HCT116 (cell line): Measurements from ENCODE around the gene ACHE. TPM values are rescaled to one million over a fixed set of nuclear protein-coding genes. Genes with fewer than 3 reads are reported as not detected.
A peak's percentile ranks its signal among the peaks of the same experiment; 100 is the strongest.

Experiments
- ATAC-seq: fragments of 200-7000 bp; cut with Tn5 transposase; 2 replicates; pipeline ENCODE4 v1.9.1; 2020; ENCODE audit warnings: mild to moderate bottlenecking, moderate library complexity
- BruUV-seq: library from RNA; stranded (reverse); fragments of 400-500 nt; replicated peaks from 2 replicates; lab custom pipeline; 2021; lab: Mats Ljungman, UMichigan
- CTCF ChIA-PET: fragments of 300-600 bp; sonication (Branson Sonifier 250); formaldehyde crosslinking; loops from one replicate; lab custom pipeline; 2021; ENCODE audit warnings: antibody characterized with exemption; lab: Charles Lee
- POLR2A ChIA-PET: fragments of 300-600, 350-600 bp; sonication (Branson Sonifier 250); formaldehyde crosslinking; loops from one replicate; lab custom pipeline; 2021; ENCODE audit warnings: antibody characterized with exemption; lab: Charles Lee
- RAD21 ChIA-PET, 2 experiments: fragments of 300-600 bp; sonication (Branson Sonifier 250); formaldehyde crosslinking; loops; one replicate each; lab custom pipeline; 2023; ENCODE audit warnings: low total read pairs in 2 of 2; ENCODE audit not compliant: uncharacterized antibody in 2 of 2, unreplicated experiment in 2 of 2, low non-redundant PET in 1 of 2; lab: Charles Lee
- DNase-seq: peaks from one replicate; pipeline ENCODE4 v3.0.0-alpha.2; 2010; ENCODE audit warnings: low read depth, low spot score
- H2AFZ ChIP-seq: fragments of 200-600 bp; shearing (Covaris generic), sonication (generic); 2 replicates; pipeline ENCODE4 v1.6.1; 2017; ENCODE audit warnings: low read depth, mixed run types, mixed read lengths, antibody characterized with exemption, low read length; ENCODE audit not compliant: poor library complexity, severe bottlenecking
- H3K27ac ChIP-seq: 2 replicates; pipeline ENCODE4 v1.5.1; 2012; ENCODE audit warnings: low read depth, low read length
- H3K27me3 ChIP-seq: fragments of 200-600 bp; sonication (generic); 2 replicates; pipeline ENCODE4 v1.6.1; 2016; ENCODE audit warnings: mixed run types, low read length, mixed read lengths; ENCODE audit not compliant: insufficient read depth
- H3K36me3 ChIP-seq, 2 experiments: fragments of 200-500 bp in 1 of 2; fragments of 200-600 bp in 1 of 2; sonication (Bioruptor generic) in 1 of 2; sonication (generic) in 1 of 2; 2 replicates each; pipeline versions ENCODE4 v1.5.1 to v1.6.1; 2014 to 2016; ENCODE audit warnings: low read length in 2 of 2, inconsistent platforms in 1 of 2, mixed read lengths in 1 of 2, mixed run types in 1 of 2; ENCODE audit not compliant: insufficient read depth in 2 of 2, control insufficient read depth in 1 of 2
- H3K4me1 ChIP-seq, 2 experiments: fragments of 200-600 bp in 1 of 2; sonication (generic) in 1 of 2; 2 replicates each; pipeline versions ENCODE4 v1.5.1 to v1.6.1; 2012 to 2017; ENCODE audit warnings: low read length in 2 of 2, inconsistent platforms in 1 of 2, mild to moderate bottlenecking in 1 of 2, mixed read lengths in 1 of 2, mixed run types in 1 of 2, moderate library complexity in 1 of 2; ENCODE audit not compliant: insufficient read depth in 2 of 2, control insufficient read depth in 1 of 2
- H3K4me2 ChIP-seq: fragments of 200-600 bp; sonication (generic); 2 replicates; pipeline ENCODE4 v1.6.1; 2017; ENCODE audit warnings: mixed run types, low read length, mixed read lengths
- H3K4me3 ChIP-seq, 2 experiments: fragments of 200-600 bp in 1 of 2; sonication (generic) in 1 of 2; replicated peaks in 1 of 2; 2 replicates each; pipeline ENCODE4 v1.5.1; 2011 to 2016; ENCODE audit warnings: low read length in 2 of 2, control low read depth in 1 of 2, low read depth in 1 of 2, mild to moderate bottlenecking in 1 of 2, mixed read lengths in 1 of 2, mixed run types in 1 of 2
- H3K79me2 ChIP-seq: fragments of 200-600 bp; sonication (generic); 2 replicates; pipeline ENCODE4 v1.6.1; 2017; ENCODE audit warnings: mild to moderate bottlenecking, mixed run types, low read length, moderate library complexity, mixed read lengths; ENCODE audit not compliant: insufficient read depth
- H3K9ac ChIP-seq: fragments of 200-600 bp; sonication (generic); 2 replicates; pipeline ENCODE4 v1.6.1; 2016; ENCODE audit warnings: low read length, mixed read lengths
- H3K9me2 ChIP-seq: fragments of 200-600 bp; sonication (generic), shearing (Covaris generic); 2 replicates; pipeline ENCODE4 v1.6.1; 2017; ENCODE audit warnings: mixed run types, mild to moderate bottlenecking, moderate library complexity; ENCODE audit not compliant: insufficient read depth
- H3K9me3 ChIP-seq, 2 experiments: fragments of 200-500 bp in 1 of 2; fragments of 200-600 bp in 1 of 2; sonication (Bioruptor generic) in 1 of 2; sonication (generic) in 1 of 2; 2 replicates each; pipeline ENCODE4 v1.6.1; 2014 to 2017; ENCODE audit warnings: low read length in 2 of 2, mixed read lengths in 2 of 2, inconsistent platforms in 1 of 2, low read depth in 1 of 2, mild to moderate bottlenecking in 1 of 2, mixed run types in 1 of 2, moderate library complexity in 1 of 2; ENCODE audit not compliant: control insufficient read depth in 1 of 2, insufficient read depth in 1 of 2
- H4K20me1 ChIP-seq: fragments of 200-600 bp; sonication (generic), shearing (Covaris generic); 2 replicates; pipeline ENCODE4 v1.6.1; 2017; ENCODE audit warnings: mixed run types, mild to moderate bottlenecking, moderate library complexity; ENCODE audit not compliant: insufficient read depth
- ATF3 ChIP-seq: IDR thresholded peaks from 2 replicates; pipeline ENCODE4 v1.6.1; 2012
- CBX3 ChIP-seq: IDR thresholded peaks from 2 replicates; pipeline ENCODE4 v1.6.1; 2012; ENCODE audit warnings: low read depth
- CEBPB ChIP-seq: IDR thresholded peaks from 2 replicates; pipeline ENCODE4 v1.6.1; 2012; ENCODE audit warnings: low read depth
- CTCF ChIP-seq, 3 experiments: fragments of 200-600 bp in 1 of 3; sonication (generic) in 1 of 3; IDR thresholded peaks in 2 of 3; conservative IDR thresholded peaks in 1 of 3; 2 replicates each; pipeline ENCODE4 v1.5.1; 2012 to 2017; ENCODE audit warnings: low read depth in 2 of 3, low read length in 2 of 3, antibody characterized with exemption in 1 of 3, borderline replicate concordance in 1 of 3, control low read depth in 1 of 3, mild to moderate bottlenecking in 1 of 3, mixed read lengths in 1 of 3, mixed run types in 1 of 3, moderate library complexity in 1 of 3; ENCODE audit not compliant: insufficient read depth in 1 of 3
- EGR1 ChIP-seq: IDR thresholded peaks from 2 replicates; pipeline ENCODE4 v1.6.1; 2012; ENCODE audit warnings: low read depth
- ELF1 ChIP-seq: IDR thresholded peaks from 2 replicates; pipeline ENCODE4 v1.6.1; 2012; ENCODE audit warnings: low read depth, borderline replicate concordance
- EZH2phosphoT487 ChIP-seq: fragments of 200-600 bp; IDR thresholded peaks from 2 replicates; pipeline ENCODE4 v1.6.1; 2018; ENCODE audit warnings: antibody characterized with exemption, borderline replicate concordance
- FOSL1 ChIP-seq: IDR thresholded peaks from 2 replicates; pipeline ENCODE4 v1.6.1; 2012; ENCODE audit warnings: low read depth
- JUND ChIP-seq: IDR thresholded peaks from 2 replicates; pipeline ENCODE4 v1.6.1; 2012
- MAX ChIP-seq: IDR thresholded peaks from 2 replicates; pipeline ENCODE4 v1.6.1; 2012
- POLR2A ChIP-seq: IDR thresholded peaks from 2 replicates; pipeline ENCODE4 v1.7.0; 2011; ENCODE audit warnings: borderline replicate concordance; ENCODE audit not compliant: insufficient read depth, insufficient read length; ENCODE audit errors: extremely low read depth
- POLR2AphosphoS5 ChIP-seq: IDR thresholded peaks from 2 replicates; pipeline ENCODE4 v1.6.1; 2011; ENCODE audit warnings: mild to moderate bottlenecking, low read depth, low read length, moderate library complexity
- REST ChIP-seq: IDR thresholded peaks from 2 replicates; pipeline ENCODE4 v1.6.1; 2012; ENCODE audit warnings: low read depth
- SIN3A ChIP-seq: IDR thresholded peaks from 2 replicates; pipeline ENCODE4 v1.6.1; 2012; ENCODE audit warnings: low read depth
- SRF ChIP-seq: IDR thresholded peaks from 2 replicates; pipeline ENCODE4 v1.6.1; 2012; ENCODE audit warnings: low read depth
- TCF7L2 ChIP-seq: IDR thresholded peaks from 2 replicates; pipeline ENCODE4 v1.7.0; 2011; ENCODE audit warnings: borderline replicate concordance, inconsistent platforms; ENCODE audit not compliant: insufficient read depth, insufficient read length; ENCODE audit errors: extremely low read depth
- YY1 ChIP-seq: IDR thresholded peaks from 2 replicates; pipeline ENCODE4 v1.6.1; 2011; ENCODE audit warnings: low read length, low read depth, moderate library complexity, mild to moderate bottlenecking; ENCODE audit not compliant: insufficient replicate concordance; ENCODE audit errors: extremely low read depth
- ZFX ChIP-seq: fragments of 450-650 bp; IDR thresholded peaks from 2 replicates; pipeline ENCODE4 v1.6.1; 2017
- ZNF274 ChIP-seq: fragments of 200-500 bp; sonication (Bioruptor generic); IDR thresholded peaks from 2 replicates; pipeline ENCODE4 v1.6.1; 2014; ENCODE audit warnings: mild to moderate bottlenecking, low read depth, low read length, inconsistent platforms
- intact Hi-C: fragments of 100-400 bp; cut with micrococcal nuclease; formaldehyde crosslinking; loops from 2 replicates; pipeline ENCODE4 v1.10.0; 2022
- total RNA-seq: library from RNA; stranded (reverse); gene quantifications from one replicate; pipeline ENCODE4 v1.2.1, GENCODE V29; 2021; ENCODE audit not compliant: unreplicated experiment

ACHE gene
- total RNA-seq, 1 experiment from 2014 or later: 1.8 TPM

- POLR2A ChIA-PET: interaction anchor here (0.6 to 2.4 kb wide), 15 partner anchors 11 to 446 kb away, joined by 3 to 31 read pairs (median 3); partner anchors contain the start of genes EPHB4, POP7, SERPINE1 and UFSP1
- H3K27ac ChIP-seq: peak overlapping the region; percentile 84
- H4K20me1 ChIP-seq: peaks cover 15% of the 10 kb centered on the region; the same call in 1 of the 2 replicates
- peak overlapping the region; percentile 97 for H3K9ac ChIP-seq
- H3K9me2 ChIP-seq: no peaks in the 10 kb centered on the region
- no peak overlapping the region for H2AFZ ChIP-seq
- TSS peak; percentile 59 for BruUV-seq
- ATAC-seq: peak; percentile 24
- peak overlapping the region; percentile 97 to 98 for H3K4me3 ChIP-seq
- no peaks in the 10 kb centered on the region for H3K9me3 ChIP-seq
- peaks cover 12 to 24% of the 10 kb centered on the region in 2 experiments for H3K4me1 ChIP-seq
- H3K4me2 ChIP-seq: peak overlapping the region; percentile 92
- DNase-seq: no peak
- peaks cover 74% of the 10 kb centered on the region for H3K79me2 ChIP-seq
- no peak for TF ChIP-seq CEBPB
- no peak for TF ChIP-seq SIN3A
- no peak for TF ChIP-seq REST
- TF ChIP-seq SRF: no peak
- TF ChIP-seq TCF7L2: no peak
- no peak for TF ChIP-seq POLR2AphosphoS5
- no peak for TF ChIP-seq ATF3
- TF ChIP-seq FOSL1: no peak
- TF ChIP-seq MAX: no peak
- TF ChIP-seq ZFX: no peak
- no peak for TF ChIP-seq EGR1
- no peak for TF ChIP-seq EZH2phosphoT487
- no peak for TF ChIP-seq YY1
- no peak for TF ChIP-seq ZNF274
- TF ChIP-seq JUND: no peak
- TF ChIP-seq CTCF (IDR thresholded peaks at IDR 0.05 in 2 of 3, conservative IDR thresholded peaks at IDR 0.05 in 1 of 3; ENCODE audit: borderline replicate concordance in 1 of 3, insufficient read depth in 1 of 3, low read depth in 2 of 3, low read length in 2 of 3): no peak
- TF ChIP-seq ELF1: no peak
- TF ChIP-seq POLR2A: no peak
- no peak for TF ChIP-seq CBX3
- RAD21 ChIA-PET: interaction anchor here (0.8 to 1.1 kb wide), 2 partner anchors 14 to 48 kb away, joined by 3 to 4 read pairs; partner anchors contain the start of genes EPHB4 (in 1 of the 2) and UFSP1 (in 1 of the 2)
- intact Hi-C loops: no loop called here
- no peaks in the 10 kb centered on the region for H3K27me3 ChIP-seq
- H3K36me3 ChIP-seq: peaks cover 25 to 58% of the 10 kb centered on the region in 2 experiments
- CTCF ChIA-PET: interaction anchor here (0.7 to 1.1 kb wide), 7 partner anchors 14 to 268 kb away, joined by 3 to 6 read pairs (median 4); partner anchors contain the start of genes POP7, SLC12A9 and UFSP1
Observed at GRCh38 chr7:100875356-100875751, 20.3 kb downstream of the ACHE start.
